ENCODE results near the gene SCRN2. TPM values are rescaled to one million over a fixed set of nuclear protein-coding genes. Genes with fewer than 3 reads are reported as not detected.

SCRN2 gene
- total RNA-seq, 1 experiment from 2014 or later = 39.5 TPM

DNA sequence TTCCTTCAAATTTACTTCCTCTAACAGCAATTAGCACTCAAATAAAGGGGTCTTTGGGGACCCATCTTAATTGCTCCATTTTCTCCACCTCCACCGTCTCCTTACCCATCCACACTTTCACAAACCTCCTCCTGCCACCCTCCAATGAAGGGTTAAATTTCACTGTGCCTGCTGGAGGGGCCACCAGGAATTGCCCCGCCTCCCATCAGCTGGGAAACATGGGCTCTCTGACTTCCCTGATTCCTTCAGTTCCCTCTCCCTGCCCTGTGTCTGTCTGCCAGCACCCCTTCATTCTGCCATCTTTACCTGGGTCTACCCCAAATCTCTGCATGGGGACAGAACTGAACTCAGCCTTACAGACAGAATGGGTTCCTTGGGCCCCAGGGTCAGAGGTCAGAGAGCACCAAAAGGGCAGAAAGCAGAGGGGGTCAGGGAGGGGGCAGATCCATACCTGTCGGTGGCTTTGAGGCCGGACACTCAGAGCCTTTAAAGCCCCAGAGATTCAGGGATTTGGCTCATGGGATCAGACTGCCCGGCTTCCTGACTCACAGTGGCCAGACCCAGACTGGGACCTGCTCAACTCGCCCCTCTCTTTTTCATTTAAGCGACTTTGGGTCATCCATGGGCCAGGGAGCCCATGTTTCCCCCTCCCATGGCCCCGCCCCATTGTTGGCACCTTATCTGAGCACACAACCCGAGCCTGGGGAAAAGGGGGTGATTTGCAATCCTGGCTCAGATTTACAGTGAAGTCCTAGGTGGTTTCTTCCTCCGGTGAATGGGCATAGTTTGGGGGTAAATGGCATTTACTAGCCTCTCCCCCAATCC is 37.3 kb upstream of the SCRN2 start:
- Histone ChIP-seq H3K4me3 (no peak overlapping the region), H3K27ac (no peak overlapping the region), H3K36me3 (no peaks in the 10 kb centered on the region), H3K4me1 (replicated peaks) (peaks cover 10% of the 10 kb centered on the region; the same call in 1 of the 2 replicates), H3K9me3 (replicated peaks) (no peaks in the 10 kb centered on the region), H3K27me3 (replicated peaks) (peaks cover 18% of the 10 kb centered on the region)
- no peak for DNase-seq (ENCODE audit: low read depth in 1 of 2, low spot score in 2 of 2)

DNA sequence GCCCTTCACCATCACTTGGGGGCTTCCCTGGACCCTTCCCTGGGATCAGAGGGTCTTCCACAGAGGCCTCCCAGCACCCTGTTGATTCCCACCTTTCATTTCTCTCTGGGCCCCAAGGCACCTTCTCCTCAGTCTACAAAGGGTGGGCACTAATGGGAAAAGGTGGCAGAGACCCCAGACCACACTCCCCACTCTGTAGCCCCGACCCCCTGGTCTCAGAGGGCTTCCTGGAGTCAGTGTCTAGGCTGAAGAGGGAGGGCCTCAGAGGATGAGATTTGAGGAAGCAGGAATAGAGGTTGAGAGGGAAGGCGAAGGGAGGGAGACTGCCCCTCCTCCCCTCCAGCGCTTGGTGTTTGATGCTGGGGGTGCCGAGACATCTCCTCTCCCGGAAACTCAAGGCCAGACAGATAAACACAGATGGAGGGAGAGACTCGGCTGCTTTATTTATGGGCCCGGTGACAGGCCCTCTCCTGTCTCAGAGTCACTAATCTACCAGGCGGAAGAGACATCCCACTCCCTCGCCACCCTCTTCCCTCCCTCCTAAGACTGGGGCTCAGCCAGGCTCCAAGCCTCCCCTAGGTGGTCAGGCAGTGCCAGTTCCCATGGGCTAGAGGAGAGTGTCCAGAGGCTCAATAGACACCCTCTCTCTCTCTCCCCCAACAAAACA is 36.4 kb upstream of the SCRN2 start:
- H3K27ac ChIP-seq = no peak overlapping the region
- no peak overlapping the region for H3K4me3 ChIP-seq
- DNase-seq (ENCODE audit: low read depth in 1 of 2, low spot score in 2 of 2) = no peak
- H3K27me3 ChIP-seq (replicated peaks) = peaks cover 27% of the 10 kb centered on the region
- H3K9me3 ChIP-seq (replicated peaks) = no peaks in the 10 kb centered on the region
- no peaks in the 10 kb centered on the region for H3K36me3 ChIP-seq
- H3K4me1 ChIP-seq (replicated peaks) = peaks cover 8% of the 10 kb centered on the region; the same call in 1 of the 2 replicates

DNA sequence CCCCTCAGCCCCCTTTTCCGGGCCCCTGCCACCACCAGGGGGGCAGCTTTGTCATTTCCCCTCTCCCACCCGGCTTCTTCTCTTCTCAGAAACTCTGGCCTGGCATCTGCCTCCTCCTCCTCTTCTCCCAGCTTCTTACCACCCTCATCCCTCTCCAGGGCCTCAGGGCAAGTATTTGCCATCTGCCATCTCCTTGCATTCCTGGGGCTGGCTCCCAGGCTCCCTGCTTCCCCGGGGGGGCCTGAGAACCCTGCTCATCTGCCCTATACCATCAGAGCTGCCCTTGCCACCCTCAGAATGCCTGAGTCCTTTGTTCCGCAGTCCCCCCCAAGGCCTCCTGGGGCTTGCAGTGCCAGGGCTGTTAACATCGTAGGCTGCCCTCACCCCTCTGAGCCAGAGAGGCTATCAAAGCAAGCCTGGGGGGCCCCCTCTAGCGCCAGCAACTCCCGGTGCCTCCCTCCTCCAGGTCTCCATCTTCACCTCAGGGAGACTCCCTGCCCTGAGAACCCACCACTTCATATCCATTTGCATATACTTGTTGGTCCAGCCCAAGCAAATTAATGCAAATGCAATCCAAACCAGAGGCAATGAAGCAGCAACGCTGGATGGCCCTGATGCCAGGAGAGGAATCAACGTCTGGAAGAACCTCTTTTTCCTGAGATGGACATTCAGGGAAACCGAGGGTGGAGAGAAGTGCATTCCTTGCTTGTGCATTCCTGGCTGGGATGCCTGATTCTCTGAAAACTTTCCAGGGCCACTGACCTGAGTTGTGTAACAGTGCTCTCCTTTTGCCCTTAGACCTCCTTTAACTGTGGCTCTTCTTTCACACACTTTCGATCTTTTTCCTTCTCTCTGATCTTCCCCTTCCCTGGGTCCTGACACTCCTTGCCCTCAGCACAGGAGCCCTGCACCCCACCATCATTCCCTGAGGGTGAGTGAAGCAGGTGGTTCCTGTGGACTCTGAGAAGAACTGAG is 34.2 kb upstream of the SCRN2 start:
- no peak for DNase-seq (ENCODE audit: low read depth in 1 of 2, low spot score in 2 of 2)
- Histone ChIP-seq H3K4me1 (replicated peaks) (no peaks in the 10 kb centered on the region), H3K27ac (no peak overlapping the region), H3K27me3 (replicated peaks) (peaks cover 48% of the 10 kb centered on the region), H3K4me3 (no peak overlapping the region), H3K36me3 (no peaks in the 10 kb centered on the region), H3K9me3 (replicated peaks) (no peaks in the 10 kb centered on the region)

DNA sequence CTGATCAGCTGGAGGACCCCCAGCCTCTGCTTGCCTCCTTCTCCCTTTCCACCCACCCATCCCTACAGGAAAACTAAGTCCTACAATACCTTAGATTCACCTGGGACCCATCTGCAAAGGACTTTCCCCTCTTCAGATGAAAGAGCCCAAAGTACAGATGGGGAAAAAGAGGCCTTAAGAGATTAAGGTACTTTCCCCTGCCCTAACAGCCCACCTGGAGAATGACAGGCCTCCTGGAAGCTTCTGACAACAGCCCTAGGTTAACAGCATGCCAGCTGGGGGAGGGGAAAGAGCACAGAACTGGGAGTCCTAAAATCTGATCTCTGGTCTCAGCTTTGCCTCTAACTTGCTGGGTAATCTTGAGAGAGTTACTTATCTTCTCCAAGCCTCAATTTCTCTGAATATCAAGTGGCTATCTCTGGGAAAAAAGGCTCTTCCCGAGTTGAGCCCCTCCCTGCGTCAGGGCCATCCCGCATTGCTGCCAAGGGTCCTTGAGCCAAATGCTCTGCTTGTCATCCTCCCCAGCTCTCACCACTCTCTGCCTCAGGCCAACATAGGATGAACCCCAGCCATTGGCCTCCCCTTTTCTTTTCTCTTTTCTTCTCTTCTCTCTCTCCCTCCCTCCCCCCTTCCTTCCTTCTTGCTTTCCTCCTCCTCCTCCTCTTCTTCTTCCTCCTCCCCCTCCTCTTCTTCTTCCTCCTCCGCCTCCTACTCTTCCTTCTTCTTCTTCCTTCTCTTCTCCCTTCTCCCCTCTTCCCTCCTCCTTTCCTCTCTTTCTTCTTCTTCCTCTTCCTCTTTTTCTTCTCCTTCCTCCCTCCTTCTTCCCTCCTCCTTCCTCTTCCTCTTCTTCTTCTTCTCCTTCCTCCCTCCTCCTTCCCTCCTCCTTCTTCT is 32.4 kb upstream of the SCRN2 start:
- H3K27me3 ChIP-seq (replicated peaks) = peaks cover 59% of the 10 kb centered on the region
- H3K4me1 ChIP-seq (replicated peaks) = no peaks in the 10 kb centered on the region
- H3K9me3 ChIP-seq (replicated peaks) = 0 out of 2 replicates have a peak, but pooled peaks cover 3% of the 10 kb centered on the region
- DNase-seq (ENCODE audit: low read depth in 1 of 2, low spot score in 2 of 2) = no peak
- H3K4me3 ChIP-seq = no peak overlapping the region
- H3K36me3 ChIP-seq = no peaks in the 10 kb centered on the region
- H3K27ac ChIP-seq = no peak overlapping the region

DNA sequence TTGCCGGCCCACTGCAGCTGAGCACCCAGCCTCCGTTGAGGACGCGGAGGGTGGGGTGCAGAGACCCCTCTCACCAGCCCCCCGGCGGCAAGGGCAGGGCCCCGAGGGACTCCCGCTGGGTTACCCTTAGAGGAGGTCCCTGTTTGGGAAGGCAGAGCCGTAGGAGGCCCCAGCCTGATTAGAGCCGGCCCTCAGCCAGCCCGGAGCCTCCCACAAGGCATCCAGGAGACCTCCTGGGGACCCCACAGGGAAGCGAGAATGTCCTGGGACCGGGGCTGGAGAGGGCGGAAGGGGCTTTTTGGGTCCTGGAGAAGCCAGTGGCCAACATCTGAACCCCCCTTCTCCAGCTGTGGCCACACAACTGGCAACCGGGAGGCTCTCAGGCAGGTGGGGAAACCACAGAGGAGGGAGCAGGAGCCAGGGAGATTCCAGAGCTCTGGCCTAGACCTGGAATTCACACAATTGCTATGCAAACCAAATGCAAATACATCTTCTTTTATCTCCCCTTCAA is 31.6 kb upstream of the SCRN2 start:
- DNase-seq (ENCODE audit: low read depth in 1 of 2, low spot score in 2 of 2) = no peak
- no peak overlapping the region for H3K27ac ChIP-seq
- no peak overlapping the region for H3K4me3 ChIP-seq
- H3K27me3 ChIP-seq (replicated peaks) = peaks cover 54% of the 10 kb centered on the region
- no peaks in the 10 kb centered on the region for H3K36me3 ChIP-seq
- H3K9me3 ChIP-seq (replicated peaks) = 0 out of 2 replicates have a peak, but pooled peaks cover 3% of the 10 kb centered on the region
- H3K4me1 ChIP-seq (replicated peaks) = no peaks in the 10 kb centered on the region

DNA sequence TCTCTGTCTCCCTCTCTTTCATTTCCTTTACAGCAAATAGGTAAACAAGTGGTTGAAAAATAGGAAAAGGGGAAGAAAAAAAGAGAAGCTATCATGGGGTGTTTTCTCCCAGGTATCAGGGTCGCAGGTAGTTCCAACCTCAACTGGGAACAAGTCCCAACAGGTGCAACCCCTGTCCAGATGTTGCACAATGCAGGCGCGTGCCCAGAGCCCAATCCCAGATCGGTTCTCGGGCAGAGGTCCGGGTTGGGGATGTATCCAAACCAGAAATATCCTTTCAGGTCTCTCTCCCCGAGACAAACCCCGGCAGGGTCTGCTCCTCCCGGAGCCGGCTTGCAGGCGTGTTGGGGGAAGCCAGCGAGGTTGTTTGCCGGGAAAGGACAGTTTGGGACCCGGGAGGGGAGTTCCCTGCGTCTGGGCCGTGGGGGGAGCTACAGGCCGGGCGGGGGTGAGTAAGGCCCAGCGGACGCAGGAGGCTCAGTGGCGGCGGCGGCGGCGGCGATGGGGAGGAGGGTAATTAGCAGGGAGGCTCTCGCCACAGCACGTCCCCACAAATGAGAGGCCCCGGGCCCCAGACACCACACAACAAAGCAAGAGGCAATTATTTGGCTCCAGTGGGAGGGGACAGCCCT is 31.1 kb upstream of the SCRN2 start:
- H3K27me3 ChIP-seq (replicated peaks) = peaks cover 54% of the 10 kb centered on the region
- no peak overlapping the region for H3K27ac ChIP-seq
- no peak overlapping the region for H3K4me3 ChIP-seq
- no peaks in the 10 kb centered on the region for H3K36me3 ChIP-seq
- H3K9me3 ChIP-seq (replicated peaks) = 0 out of 2 replicates have a peak, but pooled peaks cover 3% of the 10 kb centered on the region
- H3K4me1 ChIP-seq (replicated peaks) = no peaks in the 10 kb centered on the region
- no peak for DNase-seq (ENCODE audit: low read depth in 1 of 2, low spot score in 2 of 2)

DNA sequence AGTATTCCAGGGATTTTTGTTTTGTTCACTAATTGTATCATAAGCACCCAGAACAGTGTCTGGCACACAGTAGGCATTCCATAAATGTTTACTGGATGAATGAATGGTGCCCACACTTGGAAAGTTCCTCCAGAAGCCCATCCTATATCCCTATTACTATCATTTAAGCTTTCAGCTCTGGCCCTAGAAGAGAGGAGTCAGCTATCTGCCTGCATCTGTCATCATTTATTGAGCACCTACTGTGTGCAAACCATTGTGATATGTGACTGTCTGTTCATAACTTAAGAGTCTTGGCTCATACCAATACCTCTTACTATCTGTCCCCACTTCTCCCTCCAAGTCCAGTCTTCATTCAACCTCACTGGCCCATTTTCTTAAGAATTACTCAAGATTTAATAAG is 30.0 kb upstream of the SCRN2 start:
- no peaks in the 10 kb centered on the region for H3K36me3 ChIP-seq
- no peak for DNase-seq (ENCODE audit: low read depth in 1 of 2, low spot score in 2 of 2)
- H3K27me3 ChIP-seq (replicated peaks) = peaks cover 54% of the 10 kb centered on the region
- H3K4me3 ChIP-seq = no peak overlapping the region
- H3K4me1 ChIP-seq (replicated peaks) = no peaks in the 10 kb centered on the region
- H3K27ac ChIP-seq = no peak overlapping the region
- 0 out of 2 replicates have a peak, but pooled peaks cover 3% of the 10 kb centered on the region for H3K9me3 ChIP-seq (replicated peaks)

DNA sequence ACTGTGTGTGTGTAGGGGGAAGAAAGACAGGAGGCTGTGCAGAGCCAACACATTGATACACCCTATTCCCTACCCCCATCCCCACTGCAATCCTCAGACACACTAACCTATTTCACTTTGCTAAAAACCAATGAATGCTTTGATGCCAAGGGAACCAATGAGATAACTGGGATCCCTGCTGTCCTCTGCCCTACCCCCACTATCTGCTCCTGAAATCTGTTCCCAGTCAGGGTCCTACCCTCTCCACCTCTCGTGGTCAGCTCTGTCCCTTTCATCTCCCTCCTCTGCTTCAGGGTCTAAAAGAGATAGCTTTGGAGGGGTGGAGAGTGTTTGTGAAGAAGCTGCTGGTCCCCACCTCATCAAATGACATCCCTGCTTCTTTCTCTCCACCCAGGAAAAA is 29.0 kb upstream of the SCRN2 start:
- DNase-seq (ENCODE audit: low read depth in 1 of 2, low spot score in 2 of 2) = no peak
- Histone ChIP-seq H3K27ac (no peak overlapping the region), H3K9me3 (replicated peaks) (0 out of 2 replicates have a peak, but pooled peaks cover 3% of the 10 kb centered on the region), H3K36me3 (no peaks in the 10 kb centered on the region), H3K4me1 (replicated peaks) (no peaks in the 10 kb centered on the region), H3K4me3 (no peak overlapping the region), H3K27me3 (replicated peaks) (peaks cover 54% of the 10 kb centered on the region)

DNA sequence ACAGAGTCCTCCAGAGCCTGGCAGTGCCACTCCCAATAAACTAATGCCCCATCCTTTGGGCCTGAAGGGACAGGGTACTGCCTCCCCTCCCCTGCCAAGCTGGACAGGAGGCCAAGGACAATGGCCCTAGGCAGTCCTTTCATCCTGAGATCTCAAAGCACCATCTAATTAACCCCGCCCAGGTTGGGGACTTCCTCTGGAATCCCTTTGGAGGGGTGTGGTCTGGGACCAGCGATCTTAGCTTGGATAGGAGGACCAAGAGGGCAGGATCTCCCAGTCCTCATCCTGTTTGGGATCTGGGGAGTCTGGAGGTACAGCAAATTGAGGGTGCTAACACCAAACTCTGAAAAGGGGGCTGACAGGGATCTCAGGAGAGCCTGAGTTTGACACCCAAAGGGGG is 28.0 kb upstream of the SCRN2 start:
- DNase-seq (ENCODE audit: low read depth in 1 of 2, low spot score in 2 of 2) = no peak
- no peaks in the 10 kb centered on the region for H3K4me1 ChIP-seq (replicated peaks)

DNA sequence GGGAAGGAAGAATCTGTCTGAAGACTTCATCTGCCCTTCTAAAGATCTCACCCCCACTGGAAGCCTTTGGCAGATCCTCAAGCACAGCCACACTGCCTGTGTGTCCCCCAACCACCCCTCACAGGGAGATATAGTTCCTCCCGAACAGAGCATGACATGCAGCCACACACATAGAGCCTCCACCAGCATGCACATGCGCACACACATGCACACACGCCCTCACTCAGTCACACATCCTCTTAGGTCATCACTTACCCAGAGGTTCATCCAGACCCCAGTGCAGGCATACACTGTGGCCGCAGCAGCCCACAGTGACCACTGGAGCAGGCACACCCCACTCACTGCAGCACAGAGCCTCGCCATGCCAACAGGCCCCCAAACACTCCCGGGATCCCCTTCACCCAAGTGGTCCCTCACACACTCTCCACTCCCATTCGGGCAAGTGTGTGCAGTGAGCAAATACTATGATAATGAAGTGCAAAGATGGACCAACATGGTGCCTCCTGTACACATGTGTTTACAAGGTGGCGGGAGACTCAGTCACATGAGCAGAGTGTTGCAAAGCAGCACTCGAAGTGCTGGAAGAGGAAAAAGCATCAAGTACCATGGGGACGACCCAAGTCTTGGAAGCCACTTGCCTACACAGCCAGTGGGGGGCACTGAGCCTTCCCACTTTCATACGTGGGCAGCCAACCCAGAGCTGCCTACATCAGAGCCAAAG is 26.9 kb upstream of the SCRN2 start:
- H3K4me1 ChIP-seq (replicated peaks) = peaks cover 4% of the 10 kb centered on the region
- H3K9me3 ChIP-seq (replicated peaks) = 0 out of 2 replicates have a peak, but pooled peaks cover 3% of the 10 kb centered on the region
- H3K27me3 ChIP-seq (replicated peaks) = peaks cover 37% of the 10 kb centered on the region
- DNase-seq (ENCODE audit: low read depth in 1 of 2, low spot score in 2 of 2) = no peak
- H3K27ac ChIP-seq = no peak overlapping the region
- no peaks in the 10 kb centered on the region for H3K36me3 ChIP-seq
- no peak overlapping the region for H3K4me3 ChIP-seq

More for the DNA sequence above, 28.0 kb upstream of the SCRN2 start:
- Histone ChIP-seq H3K4me3 (no peak overlapping the region), H3K9me3 (replicated peaks) (0 out of 2 replicates have a peak, but pooled peaks cover 3% of the 10 kb centered on the region), H3K27ac (no peak overlapping the region), H3K27me3 (replicated peaks) (peaks cover 48% of the 10 kb centered on the region), H3K36me3 (no peaks in the 10 kb centered on the region)

DNA sequence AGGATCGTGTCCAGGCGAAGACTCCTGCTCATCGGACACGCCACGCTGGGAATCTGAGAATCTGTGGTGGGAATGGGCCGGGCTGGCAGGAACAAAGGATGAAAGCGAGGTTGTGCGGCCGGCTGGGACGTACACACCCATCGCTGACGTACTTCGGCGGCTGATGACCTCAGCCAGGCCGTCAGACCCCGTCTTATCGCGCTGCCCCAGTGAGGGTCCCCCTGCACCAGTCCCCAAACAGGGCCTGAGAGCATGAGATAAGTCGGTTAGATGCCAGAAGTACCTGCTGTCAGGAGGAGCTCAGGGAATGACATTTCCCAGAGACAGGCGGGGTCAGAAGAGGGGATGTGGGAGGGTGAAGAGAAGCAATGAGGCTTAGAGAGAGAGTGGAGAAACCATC is 25.9 kb upstream of the SCRN2 start:
- DNase-seq (ENCODE audit: low read depth in 1 of 2, low spot score in 2 of 2) = no peak
- Histone ChIP-seq H3K9me3 (replicated peaks) (0 out of 2 replicates have a peak, but pooled peaks cover 3% of the 10 kb centered on the region), H3K36me3 (no peaks in the 10 kb centered on the region), H3K4me1 (replicated peaks) (peaks cover 10% of the 10 kb centered on the region), H3K27ac (no peak overlapping the region), H3K4me3 (no peak overlapping the region), H3K27me3 (replicated peaks) (peaks cover 27% of the 10 kb centered on the region)

All from SJSA1 (cell line).